Loucy (cell line): ENCODE results near the gene IGSF10.

ENCODE experiments used
- H2AFZ ChIP-seq: fragments of 200-600 bp; sonication (generic); 2 replicates; pipeline ENCODE4 v1.6.0; 2016; ENCODE audit warnings: antibody characterized with exemption, mild to moderate bottlenecking, low read length, moderate library complexity
- H3F3A ChIP-seq: fragments of 200-600 bp; 2 replicates; pipeline ENCODE4 v1.6.0; 2016; ENCODE audit warnings: antibody characterized with exemption, low read depth, mild to moderate bottlenecking
- H3K27me3 ChIP-seq: fragments of 200-600 bp; sonication (generic); 2 replicates; pipeline ENCODE4 v1.6.1; 2014; ENCODE audit warnings: low read length, mild to moderate bottlenecking; ENCODE audit not compliant: insufficient read depth, poor library complexity, severe bottlenecking
- H3K36me3 ChIP-seq: fragments of 200-600 bp; sonication (generic); 2 replicates; pipeline ENCODE4 v1.6.1; 2016; ENCODE audit warnings: low read length; ENCODE audit not compliant: insufficient read depth
- H3K4me1 ChIP-seq: fragments of 200-600 bp; sonication (generic); 2 replicates; pipeline ENCODE4 v1.5.1; 2014; ENCODE audit warnings: low read length, mild to moderate bottlenecking; ENCODE audit not compliant: insufficient read depth, poor library complexity, severe bottlenecking
- H3K4me2 ChIP-seq: fragments of 200-600 bp; sonication (generic); 2 replicates; pipeline ENCODE4 v1.6.0; 2014; ENCODE audit warnings: antibody characterized with exemption, low read length, low read depth, mild to moderate bottlenecking; ENCODE audit not compliant: poor library complexity, severe bottlenecking
- H3K4me3 ChIP-seq: fragments of 200-600 bp; sonication (generic); 2 replicates; pipeline ENCODE4 v1.5.1; 2014; ENCODE audit warnings: low read length, mild to moderate bottlenecking, mixed read lengths; ENCODE audit not compliant: poor library complexity, severe bottlenecking
- H3K79me2 ChIP-seq: fragments of 200-600 bp; sonication (generic); 2 replicates; pipeline ENCODE4 v1.6.1; 2014; ENCODE audit warnings: low read length; ENCODE audit not compliant: insufficient read depth
- H3K9ac ChIP-seq: fragments of 200-600 bp; sonication (generic); 2 replicates; pipeline ENCODE4 v1.6.0; 2014; ENCODE audit warnings: mild to moderate bottlenecking, low read depth, low read length, moderate library complexity; ENCODE audit not compliant: poor library complexity, severe bottlenecking
- H3K9me2 ChIP-seq: fragments of 200-600 bp; sonication (generic); replicated peaks from 2 replicates; pipeline ENCODE4 v1.6.1; 2016; ENCODE audit warnings: low read depth, low read length, mixed read lengths
- H3K9me3 ChIP-seq: fragments of 200-600 bp; sonication (generic); 2 replicates; pipeline ENCODE4 v1.6.1; 2014; ENCODE audit warnings: mild to moderate bottlenecking, antibody characterized with exemption, low read length, low read depth; ENCODE audit not compliant: insufficient read depth
- H4K20me1 ChIP-seq: fragments of 200-600 bp; sonication (generic); 2 replicates; pipeline ENCODE4 v1.6.0; 2014; ENCODE audit warnings: antibody characterized with exemption, low read length, mild to moderate bottlenecking; ENCODE audit not compliant: insufficient read depth, poor library complexity, severe bottlenecking
- CTCF ChIP-seq: fragments of 200-600 bp; sonication (generic); conservative IDR thresholded peaks from 2 replicates; pipeline ENCODE4 v1.5.1; 2014; ENCODE audit warnings: mild to moderate bottlenecking, antibody characterized with exemption, low read length
- EZH2phosphoT487 ChIP-seq: fragments of 200-600 bp; IDR thresholded peaks from 2 replicates; pipeline ENCODE4 v1.6.1; 2018; ENCODE audit warnings: antibody characterized with exemption, mild to moderate bottlenecking, moderate library complexity, borderline replicate concordance

The IGSF10 gene

GRCh38 chr3:151440940-151441339 is 19.9 kb downstream of the IGSF10 start:
- TF ChIP-seq EZH2phosphoT487 (no peak), CTCF (no peak)
- Histone ChIP-seq H3K79me2 (no peaks in the 10 kb centered on the region), H3K9me2 (no peaks in the 10 kb centered on the region), H3K4me3 (no peak overlapping the region), H4K20me1 (no peaks in the 10 kb centered on the region), H3K9me3 (no peaks in the 10 kb centered on the region), H3K4me1 (no peaks in the 10 kb centered on the region), H3F3A (no peaks in the 10 kb centered on the region; the same call in 1 of the 2 replicates), H3K4me2 (no peak overlapping the region), H2AFZ (no peak overlapping the region), H3K9ac (no peak overlapping the region), H3K36me3 (peaks cover 3% of the 10 kb centered on the region; the same call in 1 of the 2 replicates), H3K27me3 (no peaks in the 10 kb centered on the region)

- Histone ChIP-seq H3K9me2 (no peaks in the 10 kb centered on the region), H3K4me3 (no peak overlapping the region), H2AFZ (no peak overlapping the region), H3K9me3 (no peaks in the 10 kb centered on the region), H3K4me1 (no peaks in the 10 kb centered on the region), H3F3A (no peaks in the 10 kb centered on the region; the same call in 1 of the 2 replicates), H3K36me3 (peaks cover 11% of the 10 kb centered on the region; the same call in 1 of the 2 replicates), H4K20me1 (no peaks in the 10 kb centered on the region), H3K9ac (no peak overlapping the region), H3K27me3 (no peaks in the 10 kb centered on the region), H3K79me2 (no peaks in the 10 kb centered on the region), H3K4me2 (no peak overlapping the region)
- peak; percentile 86 for TF ChIP-seq CTCF
- no peak for TF ChIP-seq EZH2phosphoT487
These were observed 21.2 kb downstream of the IGSF10 start for GRCh38 chr3:151439652-151440125.

- Histone ChIP-seq H3K9me3 (no peaks in the 10 kb centered on the region), H3K79me2 (no peaks in the 10 kb centered on the region), H3K4me3 (no peak overlapping the region), H3K9me2 (no peaks in the 10 kb centered on the region), H4K20me1 (no peaks in the 10 kb centered on the region), H2AFZ (no peak overlapping the region), H3K9ac (no peak overlapping the region), H3K36me3 (peaks cover 20% of the 10 kb centered on the region; the same call in 1 of the 2 replicates), H3K27me3 (no peaks in the 10 kb centered on the region), H3K4me2 (no peak overlapping the region), H3F3A (no peaks in the 10 kb centered on the region; the same call in 1 of the 2 replicates), H3K4me1 (no peaks in the 10 kb centered on the region)
- no peak for TF ChIP-seq CTCF
- TF ChIP-seq EZH2phosphoT487, result no peak
These were observed 23.0 kb downstream of the IGSF10 start for GRCh38 chr3:151437906-151438305.
